Activated CD4-positive, CD25-positive, alpha-beta regulatory T cell (primary cell): ENCODE data around the gene SMIM43.

Experiments
- DNase-seq, 4 experiments: peaks; one replicate each; lab custom pipeline; 2025; lab: John Stamatoyannopoulos, UW

Gene SMIM43

DNA sequence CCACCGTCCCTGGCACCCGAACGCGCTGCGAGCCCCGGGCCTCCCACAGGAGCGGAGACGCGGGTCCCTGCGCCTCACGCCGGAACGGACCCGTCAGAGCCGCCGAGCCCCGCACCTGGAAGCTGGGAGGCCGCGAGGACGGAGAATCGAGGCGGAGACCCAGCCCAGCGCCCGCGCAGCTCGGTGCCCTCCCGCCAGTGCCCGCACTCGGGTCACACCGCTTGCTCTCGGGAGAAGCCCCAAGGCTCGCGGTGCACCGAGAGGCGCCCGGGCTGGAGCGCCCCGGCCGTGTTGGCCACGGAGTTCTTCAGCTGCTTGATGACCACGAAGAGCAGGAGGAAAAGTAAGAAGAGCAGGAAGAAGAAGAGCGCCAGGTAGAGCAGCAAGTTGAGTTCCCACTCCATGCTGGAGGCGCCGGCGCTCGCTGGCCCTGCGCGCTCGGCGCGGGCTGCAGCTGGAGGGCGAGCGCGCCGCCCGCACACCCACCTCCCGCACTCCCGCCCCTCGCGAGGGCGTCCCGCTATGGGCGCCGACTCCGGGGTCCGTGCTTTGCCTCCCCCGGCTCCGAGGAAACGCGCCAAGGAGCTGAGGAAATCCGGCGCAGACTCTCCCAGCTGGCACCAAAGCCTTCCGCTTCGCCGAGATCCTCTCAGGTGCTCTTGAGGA lies at the start of gene SMIM43:
Gene SMIM43, minus strand, starts transcription at position 463 of the 666 bp plus-strand sequence. Its CDS starts 59 bp downstream, at position 404.
- no peak for DNase-seq

DNA sequence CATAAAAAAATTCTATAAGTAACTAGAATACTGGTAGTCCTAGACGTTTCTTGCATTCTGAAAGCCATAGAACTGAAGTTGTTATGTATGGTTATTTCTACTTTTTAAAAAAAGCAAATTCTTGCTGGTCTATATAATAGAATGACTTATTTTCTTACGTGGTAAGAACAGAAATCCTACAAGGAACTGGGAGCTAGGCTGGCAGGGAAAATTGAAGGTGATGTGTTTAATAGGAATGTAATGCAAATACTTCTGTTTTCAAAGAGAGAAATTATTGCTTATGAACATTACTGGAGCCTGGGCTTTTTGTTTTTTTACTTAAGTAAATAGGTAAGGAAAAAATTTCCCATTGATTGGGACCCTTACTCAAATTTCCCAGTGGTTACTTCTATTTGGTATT lies 49.8 kb upstream of the SMIM43 start:
- no peak for DNase-seq

DNA sequence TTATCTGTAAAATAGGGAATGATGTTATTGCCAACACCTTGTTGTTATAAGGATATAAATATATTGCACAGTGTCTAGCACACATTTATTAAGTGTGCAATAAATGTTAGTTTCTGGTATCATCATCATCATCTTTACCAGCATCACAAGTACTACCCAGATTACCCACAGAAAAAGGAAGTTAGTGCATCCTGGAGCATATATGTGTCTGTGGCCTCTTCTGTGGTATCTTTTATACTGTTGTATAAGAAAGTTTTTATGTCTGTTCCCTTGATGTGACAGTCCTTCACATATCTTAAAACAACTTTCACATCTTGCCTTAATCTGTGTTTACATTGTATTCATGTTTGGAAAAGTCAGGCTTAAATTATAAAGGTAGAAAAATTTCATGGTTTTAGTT lies 46.2 kb upstream of the SMIM43 start:
- no peak for DNase-seq

DNA sequence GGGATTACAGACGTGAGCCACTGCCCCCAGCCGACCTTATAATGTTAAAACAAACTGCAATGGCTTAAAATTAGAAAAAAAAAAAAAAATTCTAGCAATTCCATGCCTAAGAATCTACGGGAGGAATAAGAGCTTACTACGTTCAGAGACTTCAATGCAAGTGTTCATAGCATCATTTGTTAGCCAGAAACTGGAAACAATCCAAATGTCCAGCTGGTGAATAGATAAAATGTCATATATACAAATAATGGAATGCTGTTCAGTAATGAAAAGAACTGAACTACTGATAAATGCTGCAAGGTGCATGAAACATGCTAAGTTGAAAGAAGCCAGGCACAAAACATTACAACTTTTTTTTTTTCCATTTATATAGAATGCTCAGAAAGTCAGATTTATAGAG lies 41.4 kb upstream of the SMIM43 start:
- DNase-seq: no peak

DNA sequence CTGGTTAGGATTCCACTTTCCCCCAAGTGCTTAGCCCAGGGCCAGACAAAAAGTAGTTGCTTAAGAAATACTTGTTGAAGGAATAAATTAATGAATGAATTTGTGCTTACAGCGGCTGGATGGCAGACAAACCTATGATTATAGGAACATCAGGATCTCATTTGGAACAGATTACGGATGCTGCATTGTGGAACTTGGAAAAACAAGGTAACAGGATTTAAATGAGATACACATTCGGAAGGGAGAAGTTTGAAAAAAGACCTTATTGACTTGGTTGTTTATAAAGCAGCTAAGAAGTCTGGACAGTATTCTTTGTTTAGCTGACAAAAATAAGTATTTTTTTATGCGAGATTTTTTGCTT lies 36.7 kb upstream of the SMIM43 start:
- DNase-seq: no peak

DNA sequence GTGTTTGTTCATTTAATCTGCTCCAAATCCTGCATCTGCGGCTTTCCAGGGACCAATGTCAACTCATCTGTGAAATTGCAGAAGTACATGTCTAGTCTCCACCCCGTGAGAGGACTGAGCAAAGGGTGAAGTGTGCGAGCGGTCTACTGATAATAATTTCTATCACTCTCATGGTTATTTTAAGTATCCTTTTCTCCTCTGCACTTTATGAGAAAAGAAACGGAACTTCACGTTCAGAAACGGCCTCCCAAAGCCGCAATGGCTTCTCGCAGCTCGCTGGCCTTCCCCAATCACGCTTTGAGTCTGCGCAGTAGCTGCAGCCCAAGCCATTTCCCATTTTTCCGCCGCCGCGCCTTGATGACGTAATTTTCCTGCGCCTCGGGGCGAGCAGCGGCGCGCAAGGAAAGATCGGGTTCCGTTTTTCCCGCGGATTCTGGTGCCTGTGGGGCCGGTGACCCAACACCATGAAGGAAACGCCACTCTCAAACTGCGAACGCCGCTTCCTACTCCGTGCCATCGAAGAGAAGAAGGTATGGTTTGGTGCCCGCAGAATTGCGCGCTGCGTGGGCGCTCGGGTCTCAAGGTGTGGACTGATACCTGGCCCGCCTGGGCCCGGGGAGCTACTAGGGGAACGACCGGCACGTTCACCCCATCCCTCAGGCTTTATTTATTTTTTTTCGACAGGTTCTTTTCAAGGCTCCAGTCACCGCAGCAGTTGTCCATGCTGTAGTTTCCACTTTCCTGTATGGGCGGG lies 36.2 kb upstream of the SMIM43 start, which contains the start of gene EXOSC9:
Gene EXOSC9, plus strand, starts transcription at position 363 of the 754 bp plus-strand sequence. Its CDS starts 102 bp downstream, at position 465.
- peak; percentile 82 to 94 (median 88) for DNase-seq

DNA sequence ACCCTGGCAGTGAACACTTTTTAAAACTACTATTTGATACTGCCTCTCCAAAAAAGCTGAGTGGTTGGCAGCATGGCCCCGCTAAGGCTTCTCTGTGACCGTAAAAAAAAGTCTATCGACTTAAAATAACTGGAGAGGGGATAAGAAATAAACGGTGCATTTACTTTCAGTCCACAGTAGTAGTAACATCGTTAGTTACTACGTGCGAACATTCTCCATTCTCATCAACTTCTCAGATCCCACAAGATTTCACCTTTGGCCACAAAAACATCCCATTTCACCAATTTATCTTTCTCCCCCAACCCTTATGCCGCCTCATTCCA lies 35.6 kb upstream of the SMIM43 start:
- DNase-seq: no peak

DNA sequence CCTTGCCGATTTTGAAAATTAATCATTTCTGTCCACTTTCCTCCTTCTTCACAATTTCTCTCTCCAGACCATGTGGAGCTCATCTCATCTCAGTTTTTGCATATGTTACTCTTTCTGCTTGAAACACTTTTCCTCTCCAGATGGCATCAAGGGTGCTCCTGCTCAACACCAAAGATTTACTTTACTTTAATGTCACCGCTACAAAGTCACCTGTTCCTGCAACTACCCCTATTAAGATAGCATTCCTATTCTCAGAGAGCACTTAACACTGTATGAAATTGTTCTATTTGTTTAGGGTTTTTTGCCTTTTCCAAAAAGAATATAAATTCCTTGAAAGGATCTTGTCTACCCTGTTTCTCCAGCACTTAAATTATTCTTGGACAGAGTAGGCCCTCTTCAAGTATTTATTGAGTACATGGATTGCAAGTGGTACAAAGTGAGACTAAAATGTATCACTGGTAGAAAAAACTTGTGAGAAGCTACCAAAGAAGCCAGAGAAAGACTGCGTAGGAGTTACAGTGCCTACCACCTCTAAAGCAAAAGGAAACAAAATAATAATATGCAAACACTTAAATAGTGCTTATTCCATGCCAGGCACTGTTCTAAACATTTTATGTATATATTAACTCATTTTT lies 35.0 kb upstream of the SMIM43 start:
- DNase-seq: no peak

DNA sequence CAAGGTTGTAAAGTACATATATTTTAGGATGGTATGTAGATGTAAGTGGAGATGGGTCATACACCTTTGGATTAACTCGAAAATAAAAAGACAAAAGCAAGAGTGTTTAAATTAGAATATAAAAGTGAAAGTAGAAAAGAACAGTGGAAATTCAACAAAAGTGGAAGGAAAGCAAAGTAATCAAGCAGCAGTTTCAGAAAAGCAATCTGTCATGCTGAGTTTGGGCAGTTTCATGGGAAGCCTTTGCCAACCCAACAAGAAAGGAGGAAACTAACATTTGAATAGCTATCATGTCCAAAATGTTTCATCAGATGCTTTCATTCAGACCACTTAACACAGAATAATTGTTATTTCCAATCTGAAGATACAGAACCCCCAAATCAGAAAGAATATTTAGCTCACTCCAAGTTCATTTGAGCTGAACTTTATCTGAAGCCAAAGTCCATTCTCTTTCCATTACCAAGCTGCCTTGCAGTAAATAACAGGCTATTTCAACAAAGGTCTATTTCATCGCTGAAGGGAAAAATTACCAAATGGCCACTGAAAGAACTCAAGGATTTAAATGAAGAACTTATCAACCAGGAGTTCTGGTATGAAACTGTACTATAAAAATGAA lies 34.4 kb upstream of the SMIM43 start:
- no peak for DNase-seq

DNA sequence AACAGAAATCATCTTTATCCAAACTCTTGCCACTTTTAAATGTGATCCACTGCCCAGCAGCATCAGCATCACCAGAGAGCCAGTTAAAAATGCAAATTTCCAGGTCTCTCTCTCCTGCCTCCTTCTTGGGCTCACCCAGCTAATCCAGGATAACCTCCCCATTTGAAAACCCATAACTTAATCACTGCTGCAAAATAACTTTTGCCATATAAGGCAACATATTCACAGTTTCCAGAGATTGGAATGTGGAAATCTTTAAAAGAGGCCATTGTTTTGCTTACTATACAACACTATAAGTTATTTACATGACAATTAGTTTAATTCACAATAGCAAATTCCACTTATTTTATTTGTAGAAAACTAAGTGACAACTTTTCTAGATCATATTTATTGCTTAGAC lies 31.3 kb upstream of the SMIM43 start:
- no peak for DNase-seq

DNA sequence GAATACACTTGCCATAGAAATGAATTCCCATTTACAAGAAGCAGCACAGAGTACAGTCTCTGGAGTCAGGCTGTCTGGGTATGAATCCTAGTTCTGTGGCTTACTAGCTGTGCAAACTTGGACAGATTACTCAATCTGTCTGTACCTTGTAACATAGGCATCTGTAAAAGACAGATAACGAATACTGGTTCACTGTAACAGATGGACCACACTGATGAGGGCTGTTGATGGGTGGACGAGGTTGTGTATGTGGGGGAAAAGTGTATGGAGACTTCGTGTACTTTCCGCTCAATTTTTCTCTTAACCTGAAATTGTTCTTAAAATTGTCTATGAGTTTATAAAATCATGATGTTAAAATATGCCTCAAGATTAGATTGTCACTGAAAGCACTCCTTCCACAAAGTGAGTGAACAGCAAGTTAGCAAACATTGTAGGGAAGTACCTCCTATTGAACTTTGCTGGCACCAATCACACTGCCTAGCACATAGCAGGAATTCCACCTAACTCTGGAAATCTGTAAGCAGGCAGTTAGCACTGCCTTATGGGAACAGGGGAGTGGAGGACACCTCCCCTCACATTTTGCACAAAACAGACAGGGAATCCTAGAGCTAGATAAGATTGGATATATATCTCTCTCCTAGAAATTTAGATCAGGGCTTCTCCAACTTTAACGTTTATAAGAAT lies 29.7 kb upstream of the SMIM43 start:
- DNase-seq: no peak

DNA sequence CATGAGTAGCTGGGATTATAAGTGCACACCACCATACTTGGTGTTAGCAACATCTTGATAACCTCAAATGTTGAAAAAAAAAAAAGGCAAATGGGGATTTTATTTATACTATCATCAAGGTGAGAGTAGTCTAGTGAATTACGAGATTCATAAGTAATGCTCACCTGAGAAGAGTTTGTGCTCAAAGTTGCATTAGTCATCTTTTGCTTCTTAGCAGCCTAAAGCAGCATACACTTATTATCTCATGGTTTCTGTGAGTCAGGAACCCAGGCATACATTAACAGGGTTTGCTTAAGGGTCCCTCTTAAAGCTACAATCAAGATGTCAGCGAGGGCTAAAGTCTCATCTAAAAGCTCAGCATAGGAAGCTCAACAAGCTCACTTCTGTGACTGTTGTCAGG lies 28.0 kb upstream of the SMIM43 start:
- no peak for DNase-seq

DNA sequence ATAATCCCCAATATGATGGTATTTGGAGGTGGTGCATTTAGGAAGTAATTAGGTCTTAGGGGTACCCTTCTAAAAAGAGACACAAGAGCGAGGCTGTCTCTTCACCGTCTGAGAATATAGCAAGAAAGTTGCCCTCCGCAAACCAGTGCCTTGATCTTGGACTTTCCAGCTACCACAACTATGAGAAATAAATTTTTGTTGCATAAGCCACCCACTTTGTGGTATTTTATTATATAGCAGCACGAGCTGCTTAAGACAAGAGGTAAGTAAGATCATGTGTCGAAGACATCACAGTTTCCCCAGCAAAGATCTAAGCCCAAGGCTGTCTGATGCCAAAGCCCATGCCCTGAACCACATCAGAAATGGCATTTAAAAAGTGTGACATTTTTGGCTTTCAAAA lies 26.5 kb upstream of the SMIM43 start:
- no peak for DNase-seq

DNA sequence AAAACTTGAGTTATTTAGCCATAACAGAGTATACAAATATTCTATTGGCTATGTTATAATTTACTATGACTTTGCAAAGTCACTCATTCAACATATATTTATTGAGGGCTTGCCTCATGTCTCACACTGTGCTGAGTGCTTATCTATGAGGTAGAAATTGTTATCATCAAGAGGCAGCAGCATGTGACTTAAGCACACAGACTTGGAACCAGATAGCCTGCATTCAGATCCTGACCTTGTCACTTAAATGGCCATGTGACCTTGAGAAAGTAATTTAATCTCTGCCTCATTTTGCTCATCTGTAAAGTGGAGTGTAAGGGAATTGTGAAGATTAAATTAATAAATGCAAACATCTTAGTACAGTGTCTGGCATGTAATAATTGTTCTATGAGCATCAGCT lies 26.0 kb upstream of the SMIM43 start:
- no peak for DNase-seq

DNA sequence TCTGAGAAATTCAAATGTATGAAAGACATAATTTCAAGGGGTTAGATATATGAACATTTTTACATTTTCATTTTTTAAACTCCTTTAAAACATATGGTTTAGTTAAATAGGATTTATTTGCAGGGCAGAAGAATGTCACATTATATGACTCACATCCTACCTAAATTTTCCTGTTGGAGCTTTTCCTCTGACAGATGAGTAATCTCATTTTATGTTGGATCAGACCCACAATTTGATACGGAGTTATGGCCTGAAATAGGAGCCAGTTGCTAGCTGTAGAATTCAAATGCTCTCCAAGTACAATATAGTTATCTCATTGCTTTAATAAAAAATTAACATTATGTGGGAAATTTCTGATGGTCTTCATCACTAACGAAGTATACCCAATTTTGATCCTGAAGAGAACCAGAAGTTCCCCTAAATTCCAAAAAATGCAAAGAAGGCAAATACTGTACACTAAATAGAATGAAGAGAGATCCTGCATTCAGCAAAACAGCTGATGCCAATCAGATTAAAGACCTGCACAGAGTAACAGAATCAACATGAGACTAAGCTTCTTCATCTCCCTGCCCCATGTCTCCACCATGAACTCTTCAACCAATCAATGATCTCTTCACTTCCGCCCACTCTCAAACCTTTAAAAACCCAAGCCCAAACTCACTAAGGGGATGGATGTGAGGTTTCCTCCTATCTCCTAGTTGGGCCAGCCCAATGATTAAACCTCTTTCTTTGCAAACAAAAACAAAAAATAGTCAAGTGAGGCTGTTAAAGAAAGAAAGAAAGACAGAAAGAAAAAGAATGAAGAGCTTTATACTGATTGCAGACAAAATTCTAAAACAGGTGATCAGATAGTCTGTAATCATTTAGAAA lies 25.2 kb upstream of the SMIM43 start:
- no peak for DNase-seq

DNA sequence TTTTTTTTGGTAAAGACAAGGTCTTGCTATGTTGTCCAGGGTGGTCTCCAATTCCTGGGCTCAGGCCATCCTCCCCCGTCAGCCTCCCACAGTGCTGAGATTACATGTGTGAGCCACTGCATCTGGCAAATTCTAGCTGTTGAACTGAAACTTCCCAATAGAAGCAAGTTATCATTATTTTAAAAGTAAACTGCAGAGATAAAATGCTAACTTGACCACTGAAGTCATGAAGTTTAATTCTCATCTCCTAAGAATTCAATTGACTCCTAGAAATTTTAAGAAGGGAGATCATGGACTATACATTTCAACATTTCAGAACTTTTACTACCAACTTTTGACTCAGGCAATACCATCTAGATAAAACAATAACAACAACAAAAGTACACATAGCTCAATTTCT lies 24.5 kb upstream of the SMIM43 start:
- no peak for DNase-seq

DNA sequence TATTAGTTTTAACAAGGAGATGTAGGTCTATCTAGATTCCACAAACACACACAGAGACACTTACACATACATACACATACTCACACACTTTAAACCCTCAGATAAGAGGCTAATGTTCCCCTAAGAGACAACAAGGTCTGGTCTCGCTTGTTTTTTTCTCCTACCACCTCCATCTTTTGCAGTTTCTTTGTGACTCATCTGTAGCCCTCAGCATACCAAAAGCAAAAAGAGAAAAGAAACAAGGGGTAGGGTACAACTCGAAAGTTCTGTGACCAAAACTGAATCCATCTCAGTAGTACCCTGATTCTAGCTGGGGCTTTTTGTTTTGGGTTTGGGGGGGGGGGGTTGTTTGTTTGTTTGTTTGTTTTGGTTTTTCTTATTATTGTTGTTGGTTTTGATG lies 23.9 kb upstream of the SMIM43 start:
- DNase-seq: no peak

DNA sequence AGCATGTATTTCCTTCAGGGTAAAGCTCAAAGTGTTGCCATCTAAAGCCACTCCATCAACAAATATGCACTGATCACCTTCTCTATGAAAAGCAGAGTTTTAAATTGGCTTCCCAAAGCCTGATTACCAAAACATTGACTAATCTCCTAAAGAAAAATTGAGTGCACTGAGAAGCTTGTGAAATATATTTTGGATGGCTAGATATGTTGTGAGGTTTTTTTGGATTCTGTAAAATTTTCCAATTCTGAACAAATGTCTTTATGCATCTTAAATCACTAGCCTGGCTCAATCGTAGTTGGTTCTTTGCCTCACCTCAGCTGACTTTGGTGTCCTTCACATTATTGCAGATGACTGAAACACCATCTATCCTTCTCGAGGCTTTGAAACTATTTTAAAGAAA lies 21.3 kb upstream of the SMIM43 start:
- no peak for DNase-seq

DNA sequence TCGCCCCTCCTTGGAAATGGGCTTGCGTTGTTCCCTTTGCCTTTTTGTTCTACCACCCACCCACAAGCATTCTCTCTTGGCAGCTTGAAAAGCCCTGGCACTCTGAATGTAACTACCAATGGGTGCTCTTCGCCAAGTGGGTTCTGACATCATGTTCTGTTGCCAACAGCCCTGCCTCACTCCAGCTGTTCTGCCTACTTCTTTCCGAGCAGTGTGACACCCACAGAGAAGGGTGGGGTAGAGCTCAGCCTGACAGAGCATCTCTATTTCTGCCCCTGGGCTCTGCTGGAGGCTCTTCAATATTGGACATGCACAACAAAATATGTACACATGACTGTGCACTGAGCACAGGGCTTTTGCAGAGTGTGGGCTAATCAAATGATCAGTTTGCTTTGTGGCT lies 20.5 kb upstream of the SMIM43 start:
- no peak for DNase-seq

DNA sequence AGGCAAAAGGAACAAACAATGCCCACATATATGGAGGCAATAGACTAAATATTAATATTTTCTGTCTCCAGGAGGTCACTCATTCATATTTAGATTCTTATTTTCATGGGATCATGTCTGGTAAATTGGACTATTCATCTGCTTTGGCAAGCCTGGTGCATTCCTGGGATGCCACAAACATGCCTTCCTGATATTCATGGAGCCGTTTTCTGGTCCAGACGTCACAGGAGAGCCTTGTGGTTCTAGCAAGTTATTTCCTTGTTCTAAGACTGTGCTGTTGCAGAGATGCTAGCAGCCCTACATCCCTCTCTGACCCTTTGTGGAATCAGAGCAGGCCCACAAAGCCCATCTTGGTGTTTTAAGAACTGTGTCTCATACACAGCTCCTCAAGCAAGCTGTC lies 20.0 kb upstream of the SMIM43 start:
- DNase-seq: no peak

DNA sequence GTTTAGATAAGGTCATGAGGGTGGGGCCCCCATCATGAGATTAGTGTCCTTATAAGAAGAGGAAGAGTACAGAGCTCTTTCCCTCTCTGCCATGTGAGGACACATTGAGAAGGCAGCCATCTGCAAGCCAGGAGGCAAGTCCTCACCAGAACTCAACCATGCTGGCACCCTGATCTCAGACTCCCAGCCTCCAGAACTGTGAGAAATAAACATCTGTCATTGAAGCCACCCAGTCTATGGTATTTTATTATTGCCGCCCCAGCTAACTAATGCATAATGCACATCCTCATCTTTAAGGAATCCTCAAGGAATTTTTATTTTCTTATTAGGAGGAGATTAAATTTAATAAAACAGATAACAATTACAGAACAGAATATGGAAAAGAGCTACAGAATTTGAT lies 19.4 kb upstream of the SMIM43 start:
- DNase-seq: no peak
